IPS-11a (cell line): ENCODE data around the gene NTNG2.

ENCODE experiments used
- H3K4me3 ChIP-seq: one replicate; pipeline ENCODE4 v1.5.1; 2013; ENCODE audit warnings: low read depth, low read length, control low read depth

The NTNG2 gene

DNA sequence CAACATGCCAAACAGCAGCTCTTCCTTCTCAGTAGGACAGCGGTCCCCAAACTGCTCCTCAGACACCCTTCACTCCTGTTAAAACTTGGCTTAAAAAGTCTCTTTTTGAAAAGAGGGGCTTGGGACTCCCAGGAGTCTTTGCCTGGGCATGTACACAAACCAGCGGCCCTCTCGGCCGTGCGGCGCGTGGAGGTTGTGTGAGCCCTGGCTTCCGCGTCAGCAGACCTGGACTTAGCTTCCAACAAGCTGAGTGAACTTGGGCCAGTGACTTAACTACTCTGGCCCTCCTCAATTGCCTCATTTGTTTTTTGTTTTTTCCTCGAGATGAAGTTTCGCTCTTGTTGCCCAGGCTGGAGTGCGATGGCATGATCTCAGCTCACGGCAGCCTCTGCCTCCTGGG lies 15.3 kb upstream of the NTNG2 start:
- H3K4me3 ChIP-seq: no peak overlapping the region

GRCh38 chr9:132147331-132147730 lies 14.5 kb upstream of the NTNG2 start:
- H3K4me3 ChIP-seq: no peak overlapping the region

- no peak overlapping the region for H3K4me3 ChIP-seq
Measured at GRCh38 chr9:132147839-132148238, 14.0 kb upstream of the NTNG2 start.

GRCh38 chr9:132150256-132150655 lies 11.6 kb upstream of the NTNG2 start:
- no peak overlapping the region for H3K4me3 ChIP-seq

DNA sequence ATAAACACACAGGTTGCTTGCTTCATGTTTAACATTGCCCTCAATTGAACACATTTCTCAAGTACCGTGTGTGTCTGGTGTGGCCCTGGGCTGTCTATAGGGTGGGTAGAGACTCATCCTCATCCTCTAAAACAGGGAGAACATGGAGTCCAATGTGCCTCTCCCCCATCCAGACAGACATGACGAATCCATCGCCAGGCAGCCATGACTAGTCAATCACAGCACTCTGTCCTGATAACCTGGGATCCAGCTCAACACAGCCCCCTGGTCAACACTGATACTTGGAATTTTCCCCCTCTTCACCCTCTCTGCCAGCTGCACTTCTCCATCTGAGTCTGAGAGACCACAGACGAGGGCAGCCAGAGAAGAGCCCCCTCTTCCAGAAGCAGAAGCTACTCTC lies 10.7 kb upstream of the NTNG2 start:
- H3K4me3 ChIP-seq: no peak overlapping the region

GRCh38 chr9:132152231-132152630 lies 9.6 kb upstream of the NTNG2 start:
- no peak overlapping the region for H3K4me3 ChIP-seq

DNA sequence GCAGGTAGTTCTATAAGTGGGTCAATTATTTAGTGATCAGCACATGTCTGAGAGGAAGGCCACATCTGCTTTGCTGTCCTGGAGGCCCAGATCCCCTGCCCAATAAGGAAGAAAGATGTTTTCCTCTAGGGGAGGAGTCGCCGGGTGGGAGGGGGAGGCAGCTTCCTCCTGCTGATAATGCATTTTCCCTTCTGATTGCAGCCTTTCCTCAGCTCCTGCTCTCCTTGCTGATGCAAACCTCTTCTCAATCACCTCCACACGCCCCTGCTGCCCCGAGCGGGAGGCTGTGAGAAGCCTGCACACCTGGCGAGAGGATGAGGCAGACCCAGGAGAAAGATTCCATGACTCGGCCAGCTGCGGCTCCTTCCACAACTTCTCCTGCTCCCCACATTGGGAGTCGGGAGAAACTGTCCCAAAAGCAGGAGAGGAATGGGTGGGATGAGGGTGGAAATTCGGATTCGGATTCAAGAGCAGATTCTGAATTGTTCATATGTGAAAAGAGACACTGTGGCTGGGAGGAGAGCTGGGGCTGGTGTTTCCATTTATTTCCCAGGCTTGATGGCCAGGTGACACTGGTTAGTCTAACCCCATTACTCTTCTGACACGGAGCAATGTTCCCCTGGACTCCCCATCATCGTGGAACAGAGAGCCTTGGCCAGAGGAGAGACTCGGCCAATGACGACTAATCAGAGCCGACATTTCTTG lies 6.8 kb upstream of the NTNG2 start:
- no peak overlapping the region for H3K4me3 ChIP-seq

DNA sequence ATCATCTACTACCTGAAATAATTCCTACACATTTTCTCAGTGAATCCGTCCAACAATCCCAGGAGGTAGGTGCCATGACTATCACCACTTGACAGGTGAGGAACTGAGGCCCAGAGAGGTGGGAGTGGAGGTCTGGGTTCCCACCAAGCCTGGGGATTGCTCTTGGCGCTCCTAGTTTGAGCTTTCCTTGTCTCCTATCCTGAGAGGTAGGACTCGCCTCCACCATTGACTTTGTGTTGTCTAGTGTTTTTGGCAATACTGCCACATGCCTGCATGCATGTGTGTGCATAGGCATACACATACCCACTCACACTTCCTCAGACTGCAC lies 6.3 kb upstream of the NTNG2 start:
- no peak overlapping the region for H3K4me3 ChIP-seq

GRCh38 chr9:132156262-132156661 lies 5.6 kb upstream of the NTNG2 start:
- no peak overlapping the region for H3K4me3 ChIP-seq

DNA sequence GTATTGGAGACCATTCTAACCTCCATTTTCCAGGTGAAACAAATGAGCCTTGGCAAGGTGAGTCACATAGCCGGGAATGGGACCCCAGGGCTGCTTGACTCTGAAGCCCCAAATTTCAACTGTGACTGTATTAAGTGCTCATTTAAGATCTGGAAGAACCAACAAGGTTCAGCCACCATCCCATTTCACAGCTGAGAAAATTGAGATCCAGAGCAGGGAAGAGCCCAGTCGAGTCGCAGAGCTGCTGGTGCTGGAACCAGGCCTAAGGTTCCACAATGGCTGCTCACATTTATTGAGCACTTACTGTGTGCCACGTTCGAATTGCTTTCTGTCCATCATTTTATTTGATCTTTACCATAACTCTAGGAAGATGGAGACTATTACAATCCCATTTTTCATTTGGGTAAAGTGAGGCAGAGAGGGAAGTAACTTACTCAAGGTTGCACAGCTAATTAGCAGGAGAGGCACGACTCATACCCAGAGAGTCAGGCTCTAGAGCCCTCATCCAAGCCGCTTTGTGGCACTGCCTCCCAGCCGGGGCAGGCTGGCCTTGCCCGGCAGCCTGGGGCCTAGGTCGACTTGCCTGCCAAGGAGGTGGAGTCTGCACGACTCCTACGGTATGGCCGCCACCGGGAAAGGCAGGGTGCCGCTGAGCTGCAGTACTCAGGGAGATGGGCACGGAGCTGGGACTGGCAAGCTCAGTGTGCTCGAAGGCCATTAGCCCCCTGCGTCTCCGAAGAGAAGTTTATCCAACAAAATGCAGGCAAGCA lies 4.3 kb upstream of the NTNG2 start:
- no peak overlapping the region for H3K4me3 ChIP-seq

DNA sequence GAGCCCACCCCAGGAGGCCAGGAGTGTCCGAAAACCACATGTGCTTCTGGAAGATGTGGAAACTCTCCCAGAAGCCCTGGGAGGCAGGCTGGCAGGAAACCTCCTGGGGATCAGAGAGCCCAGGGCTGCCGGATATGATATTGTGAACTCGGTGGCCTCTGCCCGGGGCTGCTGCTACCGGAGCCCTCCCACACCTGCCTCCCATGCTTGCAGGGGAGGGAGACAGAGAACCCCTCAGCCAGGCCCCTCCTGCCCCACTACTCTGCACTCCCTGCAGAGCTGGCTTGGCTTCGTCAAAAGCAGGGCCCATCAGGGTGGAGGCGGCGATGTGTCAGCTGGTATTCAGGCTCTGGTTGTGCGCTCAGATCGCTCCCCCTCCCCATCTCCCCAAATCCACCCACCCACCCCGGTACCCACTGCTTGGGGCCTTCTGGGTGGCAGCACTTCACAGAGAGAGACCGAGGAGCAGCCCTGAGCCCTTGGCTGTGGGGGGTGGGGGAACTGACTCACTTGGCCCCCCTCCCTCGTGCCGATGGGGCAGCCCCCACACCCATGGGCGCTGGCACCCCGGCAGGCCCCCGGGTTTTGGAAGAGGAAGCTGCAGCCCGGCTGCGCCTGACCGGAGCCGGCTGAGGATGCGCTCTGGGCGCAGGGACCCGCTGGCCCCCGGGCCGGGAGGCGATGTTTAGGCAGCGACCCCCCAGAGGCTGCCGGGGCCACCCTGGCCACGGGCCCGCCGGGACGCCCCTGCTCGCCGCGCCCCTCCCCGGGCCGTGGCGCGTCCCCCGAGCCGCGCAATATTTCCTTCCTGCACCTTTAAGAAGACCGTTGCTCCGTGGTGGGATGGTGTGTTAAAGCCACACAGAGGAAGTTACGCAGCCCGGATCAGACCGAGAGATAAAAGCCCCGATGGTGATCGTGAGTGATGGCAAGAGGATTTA lies 786 bp upstream of the NTNG2 start:
- peak overlapping the region; percentile 53 for H3K4me3 ChIP-seq

DNA sequence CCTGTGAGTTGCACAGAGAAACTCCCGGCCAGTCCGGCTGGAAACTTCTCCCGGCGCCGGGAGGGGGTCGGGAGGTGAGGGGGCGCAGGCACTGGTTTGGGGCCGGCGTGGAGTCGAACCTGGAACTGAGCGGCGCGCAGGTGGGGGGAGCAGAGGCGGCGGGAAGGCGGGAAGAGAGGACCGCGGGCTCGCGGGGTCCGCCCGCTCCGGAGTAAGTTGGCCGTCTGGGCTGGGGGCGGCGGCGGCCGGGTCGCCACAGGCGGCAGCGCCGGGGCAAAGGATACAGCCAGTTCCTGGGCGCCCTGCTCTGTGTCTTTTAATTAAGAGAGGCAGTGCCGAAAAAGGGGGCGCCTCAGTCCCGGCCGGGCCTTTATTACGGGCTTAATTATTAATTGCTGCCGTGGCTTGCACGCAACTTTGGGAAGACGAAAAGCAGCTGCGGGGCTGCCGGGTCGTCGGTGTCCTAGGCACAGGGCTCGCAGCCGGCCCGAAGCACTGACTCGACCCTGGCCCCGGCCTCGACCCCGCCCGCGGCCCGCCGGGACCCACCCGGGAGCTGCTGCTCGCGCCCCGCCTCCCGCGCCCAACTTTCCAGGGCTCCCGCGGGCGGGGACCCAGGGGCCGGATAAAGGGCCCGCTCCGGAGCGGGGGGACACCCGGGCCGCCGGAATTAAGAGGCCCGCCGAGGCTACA lies 1.1 kb downstream of the NTNG2 start:
- peak overlapping the region; percentile 30 for H3K4me3 ChIP-seq

GRCh38 chr9:132163457-132163875 lies 1.6 kb downstream of the NTNG2 start:
- H3K4me3 ChIP-seq: peak overlapping the region; percentile 30

- no peak overlapping the region for H3K4me3 ChIP-seq
Measured at GRCh38 chr9:132163876-132164603, 2.2 kb downstream of the NTNG2 start.

DNA sequence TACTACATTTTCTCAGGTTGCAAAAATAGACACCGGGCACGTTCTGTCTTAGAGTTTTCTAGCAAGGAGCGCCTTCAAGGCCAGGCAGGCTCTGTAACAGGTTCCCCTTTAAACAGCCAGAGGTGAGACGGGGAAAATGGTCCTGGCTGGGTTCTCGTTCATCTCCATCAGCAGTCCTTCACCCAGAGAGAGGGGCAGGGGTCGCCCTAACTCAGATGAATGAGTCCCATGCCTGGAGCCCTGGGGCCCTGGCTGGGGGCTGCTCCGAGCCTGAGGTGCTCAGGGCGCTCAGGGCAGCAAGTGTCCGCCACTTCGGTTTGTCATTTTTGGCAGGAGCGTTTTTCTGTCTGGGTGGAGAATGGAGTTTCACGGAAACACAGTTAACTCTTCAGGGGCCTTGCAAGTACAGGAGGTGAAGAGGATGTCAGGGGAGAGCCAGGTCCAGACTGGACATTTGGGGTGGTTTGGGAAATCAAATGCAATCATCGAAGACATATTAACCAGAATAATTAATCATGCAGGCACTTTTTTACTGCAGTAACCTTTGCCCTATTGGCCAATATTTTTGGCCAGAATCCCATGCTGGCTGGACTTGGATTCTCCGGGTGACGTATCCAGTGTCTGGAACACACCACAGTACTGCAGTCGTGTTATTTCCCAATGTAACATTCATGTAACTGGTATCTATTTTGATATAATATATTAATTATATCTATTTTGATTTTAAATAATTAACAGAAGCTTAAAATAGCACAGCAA lies 2.9 kb downstream of the NTNG2 start:
- H3K4me3 ChIP-seq: no peak overlapping the region

- H3K4me3 ChIP-seq: no peak overlapping the region
Measured at GRCh38 chr9:132166599-132166998, 4.7 kb downstream of the NTNG2 start.

DNA sequence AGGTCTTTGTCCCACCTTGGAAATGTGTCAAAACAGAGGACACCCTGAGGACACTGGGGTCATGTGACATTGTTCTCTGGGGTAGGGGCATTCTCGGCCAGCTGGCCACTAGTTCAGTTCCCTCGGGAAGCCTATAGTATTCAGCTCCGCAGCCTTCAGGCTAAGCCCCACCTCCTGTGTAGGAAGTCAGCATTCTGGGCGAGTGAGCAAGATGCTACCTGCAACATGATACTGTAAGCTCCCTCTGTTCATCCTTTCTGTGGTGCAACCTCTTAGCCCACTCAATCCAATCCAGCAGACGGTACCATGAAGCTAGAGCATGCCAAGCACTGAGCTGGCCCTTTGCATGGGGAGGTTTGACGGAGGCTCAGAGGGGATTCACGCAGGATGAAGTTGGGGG lies 5.3 kb downstream of the NTNG2 start:
- no peak overlapping the region for H3K4me3 ChIP-seq

DNA sequence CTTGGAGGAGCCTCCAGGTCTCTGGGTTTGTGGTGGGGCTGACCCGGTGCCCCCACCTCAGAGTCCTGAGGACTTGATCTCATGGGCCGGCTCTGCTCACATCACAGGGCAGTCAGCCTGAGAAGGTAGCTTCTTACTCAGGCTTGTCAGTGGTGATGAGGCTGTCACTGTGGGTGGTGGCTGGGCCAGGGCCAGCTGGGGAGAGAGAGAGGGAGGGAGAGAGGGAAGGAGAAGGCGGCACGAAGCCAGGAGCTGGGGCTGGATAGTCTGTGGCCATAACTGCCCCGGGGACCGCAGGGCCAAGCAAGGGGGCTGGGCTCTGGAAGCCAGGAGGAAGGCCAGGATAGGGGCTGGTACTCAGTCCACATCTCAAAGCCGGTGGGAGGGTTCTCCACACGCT lies 6.5 kb downstream of the NTNG2 start:
- H3K4me3 ChIP-seq: no peak overlapping the region

DNA sequence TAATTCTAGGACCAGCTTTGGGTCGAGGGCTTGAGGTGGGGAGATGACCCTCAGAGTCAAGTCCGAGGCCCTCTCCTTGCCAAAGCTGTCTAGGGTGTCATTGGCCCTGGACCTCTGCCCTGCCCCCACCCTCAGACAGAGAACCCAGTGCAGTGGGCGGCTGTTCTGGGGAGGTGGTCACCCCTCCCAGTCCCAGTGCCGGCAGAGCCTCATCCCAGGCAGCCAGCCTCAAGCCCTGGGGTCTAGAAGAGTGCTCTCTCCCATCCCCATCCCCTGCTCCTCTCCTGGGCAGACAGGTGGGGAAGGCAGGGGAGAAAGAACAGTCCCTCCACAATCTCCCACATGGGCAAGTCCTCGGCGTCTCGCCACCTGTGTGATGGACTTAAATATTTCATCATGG lies 7.0 kb downstream of the NTNG2 start:
- no peak overlapping the region for H3K4me3 ChIP-seq
